Mucosa of descending colon (tissue), 3 donors: ENCODE data around the gene TMEM240. TPM values are rescaled to one million over a fixed set of nuclear protein-coding genes. Genes with fewer than 3 reads are reported as not detected.
"Not testable (repeated sequence)": the region's sequence is repeated elsewhere in the genome, so short reads cannot be mapped to it uniquely, and the experiment has no call there.

ENCODE experiments used
- ATAC-seq: fragments of 200-7000 bp; cut with Tn5 transposase; one replicate; pipeline ENCODE4 v1.9.1; 2020; ENCODE audit warnings: mild to moderate bottlenecking, moderate library complexity
- DNase-seq, 3 donors: peaks; one replicate each; pipeline ENCODE4 v3.0.0-alpha.2; 2020
- H3K36me3 ChIP-seq: fragments of 200-600 bp; one replicate; pipeline ENCODE4 v1.8.0; 2021; ENCODE audit warnings: low read depth, mild to moderate bottlenecking
- H3K4me1 ChIP-seq: fragments of 200-600 bp; one replicate; pipeline ENCODE4 v1.8.0; 2021; ENCODE audit warnings: low read depth, mild to moderate bottlenecking
- H3K4me3 ChIP-seq: fragments of 200-600 bp; one replicate; pipeline ENCODE4 v1.8.0; 2021; ENCODE audit warnings: mild to moderate bottlenecking
- H3K9me3 ChIP-seq: fragments of 200-600 bp; one replicate; pipeline ENCODE4 v1.8.0; 2021; ENCODE audit warnings: mild to moderate bottlenecking
- CTCF ChIP-seq: fragments of 200-600 bp; IDR thresholded peaks from one replicate; pipeline ENCODE4 v1.8.0; 2022; ENCODE audit warnings: antibody characterized with exemption, mild to moderate bottlenecking
- intact Hi-C, 2 donors: fragments of 100-400 bp; cut with DNase I in 1 of 2; cut with micrococcal nuclease in 1 of 2; formaldehyde crosslinking; loops; one replicate each; pipeline versions ENCODE4 v1.11.0 to v1.11.1; 2022; cut with DNase I, micrococcal nuclease
- total RNA-seq, 3 donors: library from RNA; stranded (reverse); fragmentation: NEBNext Ultra II Directional in 2 of 3; extraction: Animal tissue kit (Norgen Biotek cat#: 25700) in 2 of 3; gene quantifications; one replicate each; pipeline versions ENCODE4 v1.2.1 to v1.2.4, GENCODE V29; 2021 to 2023
- donor health status: DM: no; HTN: no; CAD: no; lungs with moderate emphysema.
- donor health status: DM: no; HTN: no; CAD: no.
- donor health status: DM: no; HTN: yes; CAD: no.

The TMEM240 gene
- total RNA-seq, 3 donors from 2014 or later = 1.5 to 12.2 TPM; not detected in 1

GRCh38 chr1:1490633-1491230 lies 49.7 kb downstream of the TMEM240 start:
- Histone ChIP-seq H3K36me3 (no peaks in the 10 kb centered on the region), H3K9me3 (peaks cover 13% of the 10 kb centered on the region), H3K4me1 (no peaks in the 10 kb centered on the region), H3K4me3 (no peak overlapping the region)
- TF ChIP-seq CTCF = no peak
- DNase-seq (no peak), ATAC-seq (no peak)
- intact Hi-C loops = no loop called here

GRCh38 chr1:1489861-1490260 lies 50.6 kb downstream of the TMEM240 start:
- no peak for TF ChIP-seq CTCF
- H3K36me3 ChIP-seq = no peaks in the 10 kb centered on the region
- no peak overlapping the region for H3K4me3 ChIP-seq
- no peaks in the 10 kb centered on the region for H3K4me1 ChIP-seq
- H3K9me3 ChIP-seq = peaks cover 13% of the 10 kb centered on the region
- intact Hi-C loops = no loop called here
- no peak for DNase-seq
- no peak for ATAC-seq

GRCh38 chr1:1489231-1489630 lies 51.2 kb downstream of the TMEM240 start:
- ATAC-seq = no peak
- intact Hi-C loops = no loop called here
- H3K36me3 ChIP-seq = no peaks in the 10 kb centered on the region

GRCh38 chr1:1487701-1488100 lies 52.7 kb downstream of the TMEM240 start:
- Histone ChIP-seq H3K9me3 (peaks cover under 1% of the 10 kb centered on the region), H3K4me3 (no peak overlapping the region), H3K36me3 (no peaks in the 10 kb centered on the region), H3K4me1 (no peaks in the 10 kb centered on the region)
- DNase-seq (no peak), ATAC-seq (no peak)
- intact Hi-C loops = no loop called here
- no peak for TF ChIP-seq CTCF

More at GRCh38 chr1:1489231-1489630, 51.2 kb downstream of the TMEM240 start:
- TF ChIP-seq CTCF = no peak
- Histone ChIP-seq H3K9me3 (peaks cover 13% of the 10 kb centered on the region), H3K4me1 (no peaks in the 10 kb centered on the region), H3K4me3 (no peak overlapping the region)
- DNase-seq = no peak

GRCh38 chr1:1485755-1486317 lies 54.6 kb downstream of the TMEM240 start:
- intact Hi-C loops, H3K4me3 ChIP-seq, ATAC-seq, H3K4me1 ChIP-seq, DNase-seq, H3K9me3 ChIP-seq, H3K36me3 ChIP-seq: not testable (repeated sequence)

GRCh38 chr1:1484976-1485750 lies 55.3 kb downstream of the TMEM240 start:
- intact Hi-C loops, H3K4me3 ChIP-seq, H3K36me3 ChIP-seq: not testable (repeated sequence)

More at GRCh38 chr1:1484976-1485750, 55.3 kb downstream of the TMEM240 start:
- not testable (repeated sequence) for DNase-seq, ATAC-seq, H3K4me1 ChIP-seq, H3K9me3 ChIP-seq

Other genes starting within 250 kb of the TMEM240 start
- gene ACAP3, start 232.7 kb downstream of the TMEM240 start, total RNA-seq = 10 to 100 TPM; 42.1 to 76.9 (median 44.8) TPM
- gene PUSL1, start 232.0 kb downstream of the TMEM240 start, total RNA-seq = 10 to 100 TPM; 12.4 to 15.9 (median 15.4) TPM
- 100 to 1,000 TPM in 1 of 3 donors, 10 to 100 TPM in 2; 89.9 to 127 (median 95.5) TPM for gene INTS11, start 216.0 kb downstream of the TMEM240 start, total RNA-seq
- 10 to 100 TPM; 41.2 to 77.9 (median 55.5) TPM for gene CPTP, start 215.8 kb downstream of the TMEM240 start, total RNA-seq
- gene TAS1R3, start 209.3 kb downstream of the TMEM240 start, total RNA-seq = 1 to 10 TPM in 1 of 3 donors, under 1 TPM in 2; 0.57 to 1.1 (median 0.96) TPM
- 10 to 100 TPM; 51.7 to 95.3 (median 73.1) TPM for gene DVL1, start 191.2 kb downstream of the TMEM240 start, total RNA-seq
- 10 to 100 TPM in 2 of 3 donors, 1 to 10 TPM in 1; 6.8 to 62.1 (median 20.8) TPM for gene MXRA8, start 182.1 kb downstream of the TMEM240 start, total RNA-seq
- 100 to 1,000 TPM; 150 to 180 (median 177) TPM for gene AURKAIP1, start 165.4 kb downstream of the TMEM240 start, total RNA-seq
- gene CCNL2, start 141.3 kb downstream of the TMEM240 start, total RNA-seq = 100 to 1,000 TPM; 123 to 172 (median 151) TPM
- gene MRPL20, start 133.3 kb downstream of the TMEM240 start, total RNA-seq = 100 to 1,000 TPM in 2 of 3 donors, 10 to 100 TPM in 1; 75.7 to 106 (median 105) TPM
- gene ANKRD65, start 119.3 kb downstream of the TMEM240 start, total RNA-seq = 10 to 100 TPM in 1 of 3 donors, 1 to 10 TPM in 1, under 1 TPM in 1; 0.81 to 11.3 (median 1.9) TPM
- 10 to 100 TPM; 38.5 to 89.4 (median 74.3) TPM for gene VWA1, start 104.9 kb downstream of the TMEM240 start, total RNA-seq
- gene ATAD3C, start 90.9 kb downstream of the TMEM240 start, total RNA-seq = 1 to 10 TPM in 1 of 3 donors, under 1 TPM in 2; 0.35 to 1.4 (median 0.55) TPM
- gene ATAD3B, start 68.9 kb downstream of the TMEM240 start, total RNA-seq = 10 to 100 TPM; 22.8 to 30.9 (median 25.4) TPM
- 10 to 100 TPM; 18.8 to 35.1 (median 20.8) TPM for gene ATAD3A, start 28.5 kb downstream of the TMEM240 start, total RNA-seq
- gene SSU72, start 34.2 kb upstream of the TMEM240 start, total RNA-seq = 100 to 1,000 TPM; 117 to 123 (median 120) TPM
- 1 to 10 TPM; 1.2 to 3.2 (median 3.1) TPM for gene FNDC10, start 59.5 kb upstream of the TMEM240 start, total RNA-seq
- gene MIB2, start 74.9 kb upstream of the TMEM240 start, total RNA-seq = 100 to 1,000 TPM in 2 of 3 donors, 10 to 100 TPM in 1; 67.8 to 118 (median 109) TPM
- 1 to 10 TPM; 7.2 to 8.7 (median 7.4) TPM for gene MMP23B, start 91.5 kb upstream of the TMEM240 start, total RNA-seq
- 10 to 100 TPM; 31.9 to 45.6 (median 36.8) TPM for gene CDK11B, start 118.4 kb upstream of the TMEM240 start, total RNA-seq
- gene SLC35E2B, start 152.2 kb upstream of the TMEM240 start, total RNA-seq = 10 to 100 TPM; 32.4 to 75.2 (median 73.8) TPM
- 10 to 100 TPM; 67.1 to 91.0 (median 83.5) TPM for gene CDK11A, start 183.7 kb upstream of the TMEM240 start, total RNA-seq
- gene NADK, start 237.8 kb upstream of the TMEM240 start, total RNA-seq = 100 to 1,000 TPM; 116 to 160 (median 129) TPM